ENCODE data around the gene TRAPPC2L.

The TRAPPC2L gene

DNA sequence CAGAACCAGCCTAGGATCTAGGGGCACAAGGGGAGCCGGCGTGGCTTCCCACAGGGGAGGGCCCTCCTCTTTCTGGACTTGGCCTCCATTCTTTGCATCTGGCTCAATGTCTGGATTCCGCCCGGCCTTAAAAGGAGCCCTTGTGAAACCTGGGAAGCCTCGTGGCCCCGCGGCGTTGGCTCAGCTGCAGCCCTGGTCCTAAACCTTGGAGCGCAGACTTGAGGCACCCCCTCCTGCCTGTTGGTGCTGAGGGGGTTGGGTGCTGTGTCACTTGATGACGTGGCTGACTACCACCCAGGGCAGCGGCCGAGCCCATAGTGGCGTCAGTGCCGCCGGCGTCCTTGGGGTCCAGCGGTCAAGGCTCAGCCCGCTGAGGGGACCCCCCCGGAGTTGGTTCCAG is 4.4 kb downstream of the TRAPPC2L start:
- DNase-seq, result no peak

DNA sequence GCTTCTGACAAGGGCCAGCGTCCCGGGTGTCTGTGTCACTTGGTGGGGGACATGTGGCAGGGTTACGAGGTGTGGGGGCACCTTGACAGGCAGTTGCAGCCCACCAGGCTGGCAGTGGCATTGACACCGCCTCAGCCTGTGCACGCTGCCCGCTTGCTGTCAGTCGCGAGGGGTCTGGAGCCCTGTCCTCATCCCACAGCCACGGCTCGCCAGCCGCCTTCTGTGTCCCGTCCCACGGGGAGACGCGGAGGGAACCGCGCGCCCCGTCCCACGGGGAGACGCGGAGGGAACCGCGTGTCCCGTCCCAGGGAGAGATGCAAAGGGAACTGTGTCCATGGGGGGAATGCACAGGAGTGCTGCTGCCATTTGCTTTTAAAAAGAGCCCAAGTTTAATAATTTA is 6.0 kb downstream of the TRAPPC2L start:
- no peak for DNase-seq

DNA sequence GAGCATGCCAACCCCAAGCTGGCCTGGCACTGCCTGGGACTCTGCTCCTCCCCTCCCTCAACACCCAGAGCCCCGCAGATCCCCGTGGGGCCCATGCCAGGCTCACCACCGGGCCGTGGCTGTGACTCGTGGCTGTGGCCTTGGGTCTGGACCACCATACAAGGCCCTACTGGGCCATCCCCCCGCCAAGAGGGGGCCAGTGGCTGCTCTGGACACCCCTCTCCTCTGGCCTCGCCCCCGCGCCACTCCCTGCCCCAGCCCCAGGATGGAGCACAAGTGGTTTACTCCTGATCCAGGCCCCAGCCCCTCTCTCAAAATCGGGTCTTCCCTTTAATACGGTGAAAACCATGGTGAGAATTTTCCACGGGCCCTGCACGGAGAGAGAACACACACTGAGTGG is 6.5 kb downstream of the TRAPPC2L start:
- DNase-seq, result no peak

DNA sequence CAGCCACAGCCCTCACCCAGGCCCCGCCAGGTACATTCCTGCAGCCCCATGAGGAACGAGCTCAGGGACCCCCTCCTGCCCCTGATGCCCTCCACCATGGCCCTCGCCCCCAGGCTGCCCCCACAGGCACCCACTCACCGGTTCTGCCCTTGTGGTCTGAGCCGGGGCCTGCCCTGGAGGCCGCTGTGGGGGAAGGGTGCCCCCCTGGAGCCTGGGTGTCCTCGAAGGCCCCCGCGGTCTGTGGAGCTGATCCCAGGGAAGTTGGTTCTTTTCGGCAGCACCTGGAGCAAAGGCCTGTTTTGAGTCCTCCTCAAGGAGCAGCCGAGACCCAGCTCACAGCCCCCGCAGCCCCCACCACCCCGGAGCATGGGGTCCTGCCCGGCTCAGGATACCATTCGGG is 7.2 kb downstream of the TRAPPC2L start:
- DNase-seq, result no peak

DNA sequence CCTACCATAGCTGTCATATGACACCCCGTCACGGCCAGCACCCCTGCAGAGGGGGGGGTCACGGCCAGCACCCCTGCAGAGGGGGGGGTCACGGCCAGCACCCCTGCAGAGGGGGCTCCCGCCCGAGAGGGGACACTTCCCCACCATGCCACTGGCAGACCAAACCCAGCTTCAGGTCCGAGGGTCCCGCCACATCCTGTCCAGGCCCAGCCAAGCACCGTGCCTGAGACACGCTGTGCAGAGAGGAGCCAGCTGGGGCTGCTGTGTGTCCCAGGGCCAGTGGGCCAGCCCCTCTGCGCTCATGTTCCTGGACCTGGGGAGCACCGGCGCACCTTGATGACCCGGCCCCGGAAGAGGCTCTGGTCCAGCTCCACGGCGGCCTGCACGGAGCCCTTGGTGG is 7.6 kb downstream of the TRAPPC2L start:
- no peak for DNase-seq

DNA sequence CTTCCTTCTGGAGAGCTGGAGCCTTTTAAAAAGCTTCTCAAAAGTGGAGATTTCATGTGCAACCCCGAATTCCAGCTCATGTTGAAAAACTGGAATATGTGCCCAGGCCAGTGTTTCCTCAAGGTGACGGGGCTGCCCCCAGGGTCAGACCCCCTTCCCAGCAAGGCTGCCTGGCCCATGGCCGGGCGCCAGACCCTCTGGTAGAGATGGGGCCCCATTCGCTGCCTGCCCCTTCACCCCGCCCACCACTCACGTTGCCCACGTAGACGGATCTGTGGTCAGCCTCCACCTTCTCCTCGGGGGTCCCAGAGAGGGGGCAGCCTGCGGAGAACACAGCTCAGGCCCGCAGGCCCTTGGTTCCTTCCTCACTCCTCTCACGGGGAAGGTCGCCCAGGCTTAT is 8.4 kb downstream of the TRAPPC2L start:
- no peak for DNase-seq

DNA sequence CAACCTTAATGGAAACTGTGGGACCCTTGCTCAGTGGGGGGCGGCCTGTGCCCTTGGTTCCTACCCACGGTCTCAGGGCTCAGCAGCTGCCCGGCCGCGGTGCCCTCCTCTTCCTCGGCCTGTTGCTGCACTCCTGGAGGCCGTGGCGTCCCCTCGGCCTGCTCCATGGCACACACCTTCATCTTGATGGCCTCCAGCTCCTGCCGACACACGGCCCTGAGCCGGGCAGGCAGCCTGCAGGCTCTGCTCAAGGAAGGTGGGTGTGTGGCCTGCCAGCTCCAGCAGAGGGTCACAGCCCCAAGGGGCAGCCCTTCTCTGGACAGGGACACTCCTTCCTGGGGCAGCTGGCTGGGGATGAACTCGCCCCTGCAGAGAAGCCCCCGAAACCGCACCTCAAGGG is 8.8 kb downstream of the TRAPPC2L start:
- DNase-seq, result no peak

DNA sequence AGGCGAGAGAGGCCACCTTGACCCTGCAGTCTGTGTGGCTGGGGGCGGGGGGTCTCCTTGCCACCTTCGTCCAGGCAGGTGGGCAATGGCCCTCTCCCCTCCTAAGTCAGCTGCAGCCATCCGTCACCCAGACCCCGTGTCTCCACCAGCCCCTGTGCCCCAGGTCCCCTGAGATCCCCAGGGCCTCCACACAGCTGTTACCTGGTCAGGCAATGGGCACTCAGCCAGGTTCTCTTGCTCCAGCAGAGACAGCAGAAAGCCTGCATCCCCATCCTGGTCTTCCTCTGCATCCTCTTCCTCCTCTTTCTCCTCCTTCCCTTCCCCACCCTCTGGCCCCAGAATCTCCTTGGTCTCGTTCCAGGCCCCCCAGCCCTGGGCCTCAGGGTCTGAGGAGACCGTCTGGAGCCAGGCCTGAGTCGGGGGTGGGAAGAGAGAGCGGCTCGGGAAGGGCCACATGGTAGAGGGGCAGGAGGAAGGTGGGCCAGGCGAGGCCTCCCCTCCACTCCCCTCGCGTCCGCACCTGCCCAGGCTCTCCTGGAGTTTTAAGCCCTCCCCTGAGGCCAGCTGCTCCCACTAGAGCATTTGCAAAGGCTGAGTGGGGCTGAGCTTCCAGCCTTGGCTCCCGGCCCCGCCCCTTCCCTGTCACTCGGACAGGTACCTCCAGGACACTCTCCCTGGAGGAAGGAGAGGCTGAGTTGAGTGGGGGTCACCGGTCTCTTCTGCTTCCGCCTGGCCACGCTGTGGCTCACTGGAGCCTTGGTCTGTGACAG is 9.4 kb downstream of the TRAPPC2L start, which contains the start of gene PABPN1L:
Gene PABPN1L (minus strand): TSS at position 510 of the 770 bp plus-strand sequence. CDS start 54 bp downstream, at position 456.
- no peak for DNase-seq

DNA sequence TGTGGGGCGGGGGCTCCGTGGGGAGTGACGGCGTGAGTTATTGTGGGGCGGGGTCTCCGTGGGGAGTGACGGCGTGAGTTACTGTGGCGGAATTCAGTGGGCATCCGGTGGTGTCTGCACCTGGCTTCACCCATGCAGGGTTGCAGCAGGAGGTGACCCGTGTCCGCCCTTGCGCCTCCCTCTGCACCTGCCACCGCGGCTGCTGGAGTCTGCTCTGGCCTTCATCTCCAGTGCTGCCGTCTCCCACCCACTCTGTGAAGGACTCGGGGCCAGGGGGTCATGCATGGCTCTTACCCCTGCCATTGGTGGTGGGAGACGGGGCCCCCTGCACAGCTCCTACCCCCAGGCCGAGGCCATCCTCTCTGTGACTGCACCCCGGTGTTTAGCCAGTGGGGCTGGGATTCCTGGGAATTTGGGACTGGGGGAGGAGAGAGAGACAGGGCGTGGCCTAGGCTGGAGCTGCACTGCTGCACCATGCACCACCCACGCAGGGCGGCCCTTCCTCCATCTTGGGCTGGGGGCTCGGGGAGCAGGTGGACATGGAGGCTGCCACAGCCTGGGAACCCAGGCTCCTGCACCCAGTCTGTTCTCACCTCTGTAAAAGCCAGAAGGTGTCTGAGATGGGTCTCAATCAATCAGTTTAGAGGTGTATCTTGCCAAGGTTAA is 10.8 kb downstream of the TRAPPC2L start:
- DNase-seq, result no peak

DNA sequence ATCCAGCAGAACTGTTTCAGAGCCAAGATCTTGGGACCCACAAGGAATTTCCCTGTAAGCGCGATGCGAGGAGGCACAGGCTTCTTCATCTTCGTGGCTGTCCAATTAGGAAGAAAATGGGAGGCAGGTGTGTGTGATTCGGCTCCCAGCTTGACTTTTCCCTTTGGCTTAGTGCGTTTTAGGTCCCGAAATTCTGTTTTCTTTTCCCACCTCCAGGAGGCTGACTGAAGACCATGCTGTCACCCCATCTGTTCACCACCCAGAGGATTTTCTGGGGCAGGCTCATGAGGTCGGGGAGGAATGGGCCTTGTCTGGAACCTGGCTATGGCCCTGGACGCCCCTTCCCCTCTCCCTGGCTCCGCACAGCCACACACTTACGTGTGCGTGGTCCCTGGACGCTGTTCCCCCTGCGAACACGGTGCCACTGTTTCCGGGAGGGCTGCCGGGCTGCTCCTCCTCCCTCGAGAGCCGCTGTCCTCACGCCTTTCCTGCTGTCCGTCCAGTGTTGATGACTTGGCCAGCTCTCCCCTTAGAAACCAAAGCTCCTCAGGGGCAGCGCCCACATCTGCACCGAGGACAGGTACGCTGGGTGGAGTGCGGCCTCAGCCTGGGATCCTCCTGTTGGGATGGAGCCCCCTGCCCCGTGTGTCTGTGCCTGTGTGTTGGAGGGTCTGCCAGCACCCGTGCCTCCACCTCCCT is 12.2 kb downstream of the TRAPPC2L start:
- no peak for DNase-seq

DNA sequence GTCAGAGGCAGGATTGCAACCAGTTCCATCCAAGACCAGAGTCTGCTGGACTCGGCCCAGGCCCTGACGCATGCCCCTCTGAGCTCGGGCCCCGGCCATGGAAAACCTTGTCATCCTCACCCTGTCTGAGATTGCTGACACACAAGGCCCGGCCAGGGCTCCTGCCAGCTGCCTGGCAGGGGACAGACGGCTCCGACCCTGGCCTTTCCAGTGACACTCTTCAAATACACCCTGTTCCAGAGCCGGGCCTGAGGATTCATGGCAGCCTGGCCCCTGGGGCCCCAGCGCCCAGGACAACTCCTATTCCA is 12.7 kb downstream of the TRAPPC2L start:
- no peak for DNase-seq

DNA sequence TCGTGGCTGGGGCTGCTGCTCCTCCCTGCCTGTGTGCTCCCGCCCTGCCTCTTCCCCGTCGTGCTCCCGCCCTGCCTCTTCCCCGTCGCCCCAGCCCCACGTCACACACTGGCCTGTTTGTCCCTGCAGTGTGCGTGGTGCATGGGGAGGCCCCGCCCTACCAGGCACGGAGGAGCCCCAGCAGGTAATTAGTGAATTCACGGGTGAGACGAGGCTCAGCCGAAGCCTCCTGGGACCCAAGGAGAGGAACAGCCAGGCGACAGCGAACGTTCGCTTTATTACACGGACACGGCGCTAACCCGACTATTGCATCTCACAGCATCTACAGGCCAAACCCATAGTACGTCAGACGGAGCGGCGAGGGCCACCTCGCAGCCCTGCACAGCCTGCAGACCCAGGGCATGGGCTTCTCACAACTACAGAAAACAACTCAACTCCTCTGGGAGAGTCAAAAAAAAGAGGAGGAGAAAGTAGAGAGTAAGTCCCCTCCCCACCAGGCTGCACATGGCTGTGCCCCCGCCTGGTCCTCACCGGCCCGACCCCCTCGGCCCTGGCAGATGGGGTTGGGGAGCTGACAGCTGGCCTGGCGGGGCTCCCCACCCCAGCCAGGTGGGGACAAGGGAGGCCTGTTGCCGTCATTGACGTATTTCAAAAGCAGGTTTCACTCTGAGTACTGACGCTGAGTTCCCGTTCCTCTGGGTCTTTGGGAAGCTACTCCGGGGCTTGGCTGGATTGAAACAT is 13.9 kb downstream of the TRAPPC2L start:
- no peak for DNase-seq

DNA sequence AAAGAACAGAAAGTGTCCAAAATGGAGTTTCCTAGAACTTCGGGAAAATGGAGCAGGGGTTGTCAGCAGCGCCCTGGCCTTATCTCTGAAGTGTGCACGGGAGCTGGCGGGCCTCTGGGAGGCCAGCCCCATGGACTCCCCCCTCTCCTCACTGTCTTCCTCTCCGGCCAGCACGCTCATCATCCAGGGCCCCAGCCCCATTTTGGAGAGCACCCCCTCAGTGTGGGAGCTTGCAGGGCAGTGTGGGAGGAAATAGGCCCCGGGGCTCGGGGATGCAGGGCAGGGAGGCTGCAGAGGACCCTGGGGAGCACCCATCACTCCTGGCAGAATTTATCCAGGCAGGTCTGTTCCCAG is 14.4 kb downstream of the TRAPPC2L start:
- DNase-seq, result no peak

DNA sequence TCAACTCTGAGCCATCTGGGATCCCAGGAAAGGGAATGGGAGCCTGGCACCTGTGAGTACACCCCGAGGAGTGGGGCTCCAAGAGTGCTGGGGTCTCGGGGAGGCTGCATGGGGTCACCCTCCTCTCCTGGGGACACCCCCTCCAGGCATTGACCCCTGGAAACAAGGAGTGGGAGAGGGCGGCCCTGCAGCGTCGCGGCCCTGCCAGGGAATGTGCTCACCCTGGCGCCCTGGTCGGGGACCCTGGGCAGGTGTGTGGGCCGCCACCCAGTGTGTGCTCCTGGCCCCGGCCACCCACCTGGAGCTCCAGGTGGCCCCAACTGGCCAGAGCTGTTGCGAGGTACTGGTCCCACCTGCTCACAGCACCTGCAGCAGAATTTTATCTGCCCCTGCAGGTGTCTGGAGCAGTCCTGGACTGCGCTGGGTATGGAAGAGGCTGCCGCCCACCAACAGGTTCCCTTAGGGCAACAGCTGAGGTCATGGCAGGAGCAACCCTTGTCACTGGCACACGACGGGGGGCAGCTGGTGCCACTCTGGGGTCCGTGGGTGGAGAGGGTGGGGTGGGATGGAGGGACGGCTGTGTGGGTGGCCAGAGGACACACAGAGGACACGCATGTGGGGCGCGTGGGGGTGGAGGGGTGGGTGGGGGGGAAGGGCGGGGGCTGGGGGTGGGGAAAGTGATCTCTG is 14.9 kb downstream of the TRAPPC2L start:
- no peak for DNase-seq

DNA sequence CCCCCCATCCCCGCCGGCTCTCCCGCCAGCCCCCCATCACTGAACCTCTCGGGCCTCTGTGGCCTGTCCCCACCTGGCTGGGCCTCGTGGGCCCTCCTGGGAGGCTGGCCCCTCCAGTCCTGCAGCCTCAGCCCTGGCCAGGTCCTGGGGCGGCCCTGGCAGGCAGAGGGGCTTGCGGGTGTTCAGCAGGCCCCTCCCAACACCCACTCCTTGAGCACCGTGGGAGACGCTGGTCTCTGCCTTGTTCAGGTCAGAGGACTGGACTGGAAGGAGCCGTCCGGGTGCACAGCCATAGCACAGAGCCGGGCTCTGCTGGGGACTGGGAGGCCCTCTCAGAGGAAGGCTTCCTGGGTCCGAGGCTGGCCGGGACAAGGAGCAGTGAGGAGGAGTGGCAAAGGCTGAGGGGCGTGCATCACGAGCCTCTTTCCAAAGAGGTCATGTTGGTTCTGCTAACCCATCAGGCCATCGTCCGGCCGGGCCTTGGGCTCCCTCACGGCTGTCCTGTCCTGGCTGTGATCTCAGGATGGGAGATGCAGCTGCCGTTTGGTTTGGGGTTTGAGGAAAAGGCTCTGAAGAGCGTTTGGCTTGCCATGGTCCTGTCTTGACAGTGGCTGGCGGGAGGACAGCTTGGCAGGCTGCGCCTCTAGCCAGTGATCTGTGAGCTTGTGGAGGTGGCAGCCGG is 15.9 kb downstream of the TRAPPC2L start:
- DNase-seq, result no peak

DNA sequence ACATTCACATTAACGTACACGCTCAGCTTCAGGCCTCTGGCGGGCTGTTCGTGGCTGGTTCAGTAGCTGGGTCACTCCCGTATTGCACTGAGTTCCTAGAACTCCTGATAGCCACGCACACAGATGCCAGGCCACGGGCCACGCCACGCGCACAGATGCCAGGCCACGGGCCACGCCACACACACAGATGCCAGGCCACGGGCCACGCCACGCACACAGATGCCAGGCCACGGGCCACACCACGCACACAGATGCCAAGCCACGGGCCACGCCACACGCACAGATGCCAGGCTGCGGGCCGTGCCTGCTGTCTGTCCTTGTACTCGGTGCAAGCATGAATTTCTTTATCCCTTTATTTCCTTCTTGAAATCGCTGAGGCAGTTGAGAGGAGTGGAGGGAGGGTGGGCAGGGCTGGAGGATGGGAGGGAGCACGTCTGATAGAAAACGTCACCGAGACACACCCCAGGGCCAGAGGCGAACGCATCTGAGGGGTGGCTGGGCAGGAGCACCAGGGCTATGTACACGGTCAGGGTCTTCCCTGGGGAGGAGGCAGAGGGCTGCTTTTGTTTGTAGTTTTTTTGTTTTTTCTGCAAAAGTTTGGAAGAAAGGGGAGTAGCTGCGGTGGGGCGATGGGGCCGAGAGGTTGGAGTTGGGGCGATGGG is 18.1 kb downstream of the TRAPPC2L start:
- DNase-seq, result no peak

DNA sequence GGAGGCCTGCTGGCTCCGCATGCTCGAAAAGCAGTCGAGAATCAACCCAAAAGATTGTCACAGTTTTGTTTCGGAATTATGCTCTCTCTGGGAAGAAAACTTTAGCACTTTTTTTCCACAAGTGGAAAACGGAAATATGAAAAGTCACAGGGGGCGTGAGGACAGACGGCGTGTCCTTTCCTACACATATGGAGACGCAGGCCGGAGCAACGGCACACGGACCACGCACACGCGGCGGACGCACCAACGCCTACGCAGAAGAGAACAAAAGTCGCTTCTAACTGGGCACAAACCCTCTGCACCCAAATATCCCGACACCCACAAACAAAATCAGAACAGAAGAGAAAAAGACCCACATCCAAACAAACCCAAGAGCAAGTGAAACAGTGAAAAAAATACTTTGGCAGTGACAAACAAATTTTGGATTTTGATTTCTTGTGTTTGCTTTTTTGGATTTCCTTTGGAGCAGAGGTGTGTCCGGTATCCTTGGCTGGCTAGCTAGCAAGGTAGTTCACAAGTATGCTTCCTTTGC is 18.8 kb downstream of the TRAPPC2L start:
- no peak for DNase-seq

DNA sequence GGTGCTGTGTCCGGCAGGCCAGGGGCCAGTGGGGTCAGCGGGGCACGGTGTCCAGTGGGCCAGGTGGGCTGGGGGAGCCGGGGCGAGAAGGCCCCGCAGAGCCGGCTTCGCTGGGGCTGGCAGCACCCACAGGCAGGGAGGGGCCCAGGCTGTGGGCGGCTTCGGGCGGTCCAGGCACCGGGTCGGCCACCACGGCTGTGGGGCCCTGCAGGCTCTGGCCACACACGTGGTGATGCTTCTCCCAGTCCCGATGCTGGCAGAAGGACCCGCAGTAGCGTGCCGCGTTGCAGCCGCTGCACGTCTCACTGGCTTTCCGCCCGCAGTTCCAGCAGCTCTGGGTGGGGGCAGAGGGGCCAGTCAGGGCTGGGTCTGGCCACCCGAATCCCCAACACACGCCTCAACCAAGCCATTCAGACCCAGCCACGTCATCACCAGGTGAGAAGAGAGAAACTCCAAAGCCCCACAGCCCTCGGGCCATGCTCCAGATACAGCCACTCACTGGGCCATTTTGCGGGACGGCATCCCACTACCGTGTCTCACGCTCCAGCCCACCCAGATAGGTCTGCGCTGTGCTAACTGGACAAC is 20.1 kb downstream of the TRAPPC2L start:
- no peak for DNase-seq

DNA sequence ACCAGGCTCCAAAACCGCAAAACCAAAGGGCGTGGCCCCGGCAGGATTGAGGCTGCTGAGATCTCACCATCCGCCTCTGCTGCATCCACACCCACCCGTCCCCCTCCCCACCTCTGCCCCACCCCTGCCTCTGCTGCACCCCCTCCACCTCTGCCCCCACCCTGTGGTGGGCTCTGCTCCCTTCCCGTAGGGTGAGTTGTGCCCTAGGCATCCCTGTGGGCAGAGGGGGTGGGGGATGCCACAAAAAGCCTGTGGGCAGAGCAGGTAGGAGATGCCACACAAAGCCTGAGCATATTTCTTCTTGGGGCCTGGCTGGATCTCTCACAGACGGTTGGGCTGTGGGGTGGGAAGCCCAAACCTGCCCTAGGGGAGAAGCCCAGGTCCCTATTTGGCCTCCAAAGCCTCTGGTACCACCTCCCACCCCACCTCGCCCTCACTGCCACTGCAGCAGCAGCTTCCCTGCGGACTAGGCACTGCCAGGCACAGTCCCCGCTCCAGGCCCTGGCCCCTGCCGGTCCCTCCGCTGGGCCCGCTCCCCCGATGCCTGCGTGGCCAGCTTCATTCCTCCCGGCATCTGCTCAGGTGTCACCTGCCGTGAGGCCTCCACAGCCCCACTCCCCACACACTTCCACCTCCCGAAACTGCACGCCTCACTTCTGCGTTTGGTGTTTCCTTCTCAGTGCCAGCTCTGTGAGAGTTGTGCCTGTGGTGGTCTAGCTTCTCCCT is 20.8 kb downstream of the TRAPPC2L start:
- DNase-seq, result no peak

DNA sequence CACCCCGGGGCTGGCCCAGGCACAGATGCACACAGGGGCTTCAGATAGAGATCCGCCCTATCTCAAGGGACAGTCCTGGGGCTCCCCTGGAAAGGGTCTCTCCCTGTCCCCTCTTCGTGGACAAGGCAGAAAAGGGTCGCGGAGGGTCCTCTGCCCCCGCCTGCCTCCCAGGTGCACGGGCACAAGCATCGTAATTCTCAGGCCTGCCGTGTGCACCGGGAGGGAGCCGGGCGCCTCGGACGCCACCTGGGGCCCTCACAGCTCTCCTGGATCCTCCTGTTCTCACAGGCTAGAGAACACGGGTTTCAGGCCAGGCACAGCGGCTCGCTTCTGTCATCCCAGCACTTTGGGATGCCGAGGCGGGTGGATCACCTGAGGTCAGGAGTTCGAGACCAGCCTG is 21.4 kb downstream of the TRAPPC2L start:
- no peak for DNase-seq
